Stimulated activated CD8-positive, alpha-beta memory T cell treated with anti-CD3 and anti-CD28 coated beads, Interleukin-4, amount 100 ng/mL, for 24 hours (primary cell): Measurements from ENCODE around the gene APOLD1.
"Not testable (repeated sequence)": the region's sequence is repeated elsewhere in the genome, so short reads cannot be mapped to it uniquely, and the experiment has no call there.

Source experiments
- DNase-seq: peaks from one replicate; pipeline ENCODE4 v3.0.0-alpha.2; 2020; ENCODE audit warnings: low read depth

Gene APOLD1

GRCh38 chr12:12784911-12785814 lies at the start of gene APOLD1:
TSS of gene APOLD1 (plus strand) at chr12:12785659. CDS start at chr12:12785692, 33 bp downstream.
- no peak for DNase-seq

- DNase-seq: no peak
Measured at GRCh38 chr12:12736759-12737676, 48.4 kb upstream of the APOLD1 start.

- DNase-seq: not testable (repeated sequence)
Measured at GRCh38 chr12:12738152-12738551, 47.3 kb upstream of the APOLD1 start.

- DNase-seq: no peak
Measured at GRCh38 chr12:12741660-12742059, 43.8 kb upstream of the APOLD1 start.

- DNase-seq: no peak
Measured at GRCh38 chr12:12744546-12745305, 40.7 kb upstream of the APOLD1 start.

- DNase-seq: no peak
Measured at GRCh38 chr12:12745576-12746211, 39.8 kb upstream of the APOLD1 start.

- no peak for DNase-seq
Measured at GRCh38 chr12:12747278-12747677, 38.2 kb upstream of the APOLD1 start.

- DNase-seq: no peak
Measured at GRCh38 chr12:12748044-12748443, 37.4 kb upstream of the APOLD1 start.

- no peak for DNase-seq
Measured at GRCh38 chr12:12749433-12749832, 36.0 kb upstream of the APOLD1 start.

- no peak for DNase-seq
Measured at GRCh38 chr12:12755923-12756322, 29.5 kb upstream of the APOLD1 start.

GRCh38 chr12:12757121-12757520 lies 28.3 kb upstream of the APOLD1 start:
- no peak for DNase-seq

- no peak for DNase-seq
Measured at GRCh38 chr12:12759234-12759915, 26.1 kb upstream of the APOLD1 start.

GRCh38 chr12:12764824-12765223 lies 20.6 kb upstream of the APOLD1 start:
- no peak for DNase-seq

- DNase-seq: no peak
Measured at GRCh38 chr12:12770262-12770661, 15.2 kb upstream of the APOLD1 start.

GRCh38 chr12:12774791-12775190 lies 10.7 kb upstream of the APOLD1 start:
- DNase-seq: no peak

GRCh38 chr12:12776261-12776660 lies 9.2 kb upstream of the APOLD1 start:
- no peak for DNase-seq

GRCh38 chr12:12777092-12777491 lies 8.4 kb upstream of the APOLD1 start:
- no peak for DNase-seq

GRCh38 chr12:12779007-12779406 lies 6.5 kb upstream of the APOLD1 start:
- no peak for DNase-seq

- no peak for DNase-seq
Measured at GRCh38 chr12:12779529-12779928, 5.9 kb upstream of the APOLD1 start.

GRCh38 chr12:12784116-12784515 lies 1.3 kb upstream of the APOLD1 start:
- DNase-seq: no peak

GRCh38 chr12:12786351-12786705 lies 869 bp downstream of the APOLD1 start:
- DNase-seq: no peak
